ENCODE results near the gene GPC6.

GPC6 gene

GRCh38 chr13:94454334-94454733, 1227.7 kb downstream of the GPC6 start:
- Mint-ChIP-seq H3K27ac (no peak overlapping the region), H3K4me1 (no peaks in the 10 kb centered on the region), H3K36me3 (ENCODE audit: low read depth) (no peaks in the 10 kb centered on the region), H3K9me3 (no peaks in the 10 kb centered on the region), H3K27me3 (ENCODE audit: low read depth, poor library complexity) (peaks cover 3% of the 10 kb centered on the region), H3K4me3 (no peak overlapping the region)
- no peak for TF ChIP-seq CTCF (IDR thresholded peaks at IDR 0.05)
- DNase-seq, result no peak

GRCh38 chr13:94454906-94455305, 1228.3 kb downstream of the GPC6 start:
- H3K27ac Mint-ChIP-seq, result no peak overlapping the region
- H3K4me1 Mint-ChIP-seq, result no peaks in the 10 kb centered on the region
- no peak for DNase-seq
- H3K36me3 Mint-ChIP-seq (ENCODE audit: low read depth), result no peaks in the 10 kb centered on the region
- peaks cover 3% of the 10 kb centered on the region for H3K27me3 Mint-ChIP-seq (ENCODE audit: low read depth, poor library complexity)
- H3K4me3 Mint-ChIP-seq, result no peak overlapping the region
- H3K9me3 Mint-ChIP-seq, result no peaks in the 10 kb centered on the region
- TF ChIP-seq CTCF (IDR thresholded peaks at IDR 0.05), result no peak

DNA sequence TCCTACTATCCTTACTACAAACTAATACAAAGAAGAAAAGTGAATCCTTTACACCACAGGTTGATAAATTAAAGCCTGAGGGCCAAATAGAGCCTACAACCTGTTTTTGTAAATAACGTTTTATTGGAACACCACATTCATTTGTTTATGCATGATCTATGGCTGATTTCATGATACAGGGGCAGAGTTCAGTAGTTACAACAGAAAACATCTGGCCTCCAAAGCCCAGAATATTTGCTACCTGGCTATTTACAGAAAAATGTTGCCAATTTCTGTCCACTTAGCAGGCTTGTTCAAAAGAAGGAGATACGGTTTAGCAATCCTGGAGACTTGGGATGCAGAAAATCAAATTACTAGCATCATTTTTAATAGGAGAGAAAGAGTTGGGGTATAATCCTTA, 1228.8 kb downstream of the GPC6 start:
- no peaks in the 10 kb centered on the region for H3K4me1 Mint-ChIP-seq
- no peak for TF ChIP-seq CTCF (IDR thresholded peaks at IDR 0.05)
- H3K36me3 Mint-ChIP-seq (ENCODE audit: low read depth), result no peaks in the 10 kb centered on the region
- no peak overlapping the region for H3K4me3 Mint-ChIP-seq
- no peak for DNase-seq
- H3K27me3 Mint-ChIP-seq (ENCODE audit: low read depth, poor library complexity), result no peaks in the 10 kb centered on the region
- H3K9me3 Mint-ChIP-seq, result no peaks in the 10 kb centered on the region
- no peak overlapping the region for H3K27ac Mint-ChIP-seq

Measured in nephron progenitor cell (in vitro differentiated cells).